ENCODE results near the gene DENND1A.
A peak's percentile ranks its signal among the peaks of the same experiment; 100 is the strongest.

DENND1A gene

DNA sequence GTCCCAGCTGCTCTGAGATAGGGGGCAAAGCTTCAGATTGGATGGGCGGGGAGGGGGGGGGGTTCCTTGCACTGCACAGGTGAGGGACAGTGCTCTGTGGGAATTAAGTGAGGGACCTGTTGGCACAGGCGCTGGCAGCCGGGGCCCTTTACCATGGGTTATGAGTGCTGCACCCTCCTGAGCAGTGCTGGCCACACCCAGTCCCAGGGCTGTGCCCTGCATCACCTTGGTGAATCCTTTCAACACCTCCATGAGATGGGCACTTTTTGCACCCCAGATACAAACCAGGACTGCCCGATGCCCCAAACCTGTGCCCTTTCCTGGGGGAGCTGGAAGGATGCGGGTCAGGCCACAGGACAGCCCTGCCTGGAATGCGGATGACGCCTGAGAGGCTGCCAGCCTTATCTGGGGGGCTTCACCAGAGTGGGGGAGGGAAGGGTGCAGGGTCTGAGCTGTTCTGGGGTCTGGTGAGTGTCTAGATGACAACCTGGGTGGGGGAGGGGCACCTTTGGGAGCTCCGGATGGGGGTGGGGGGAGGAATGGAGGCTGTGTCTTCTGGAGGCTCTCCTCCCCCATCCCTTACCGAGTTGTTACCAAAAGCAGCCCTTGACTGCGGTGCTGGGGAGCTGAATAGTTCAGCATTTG, 568.7 kb downstream of the DENND1A start:
- DNase-seq, result no peak

DNA sequence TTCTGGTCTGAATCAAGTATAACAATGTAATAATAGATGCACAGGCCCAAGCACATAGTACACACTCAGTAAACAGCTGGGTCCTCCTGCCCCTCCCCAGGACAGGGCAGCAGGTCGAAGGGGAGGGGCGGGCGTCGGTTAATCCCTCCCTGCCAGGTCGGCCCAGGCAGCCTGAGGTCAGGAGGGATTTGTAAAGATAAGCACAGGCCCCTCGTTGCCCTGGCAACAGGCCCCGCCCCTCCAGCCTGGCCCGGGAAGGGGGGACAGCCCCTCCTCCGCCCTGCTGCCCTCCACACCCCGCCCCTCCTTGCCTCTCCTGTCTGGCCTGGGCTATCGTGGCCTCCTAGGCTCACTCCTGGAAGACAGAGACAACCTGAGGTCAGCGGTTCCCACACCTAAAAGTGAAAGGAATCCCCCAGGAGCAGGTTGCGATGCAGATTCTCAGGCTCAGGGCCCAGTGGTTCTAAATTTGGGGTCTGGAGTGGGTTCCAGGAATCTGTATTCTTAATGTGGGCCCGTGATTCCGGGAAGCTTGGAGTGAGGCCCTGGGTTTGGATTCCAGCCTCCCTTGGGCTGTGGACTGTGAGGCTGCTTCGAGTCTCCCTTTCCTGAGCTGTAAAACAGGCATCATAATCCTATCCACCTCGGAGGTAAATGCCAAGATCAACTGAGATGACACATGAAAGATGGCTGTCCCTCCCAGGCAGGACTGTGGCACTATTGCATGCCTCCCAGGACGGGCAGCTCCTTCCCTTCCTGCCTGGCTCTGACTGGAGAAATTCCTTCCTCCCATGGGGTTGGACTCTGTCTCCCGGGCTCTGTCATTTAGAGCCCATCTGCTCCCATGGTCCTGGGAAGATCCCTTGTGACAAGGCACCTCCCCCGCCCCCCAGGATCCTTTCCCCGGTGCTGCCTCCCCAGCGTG, 569.5 kb downstream of the DENND1A start:
- no peak for DNase-seq

- DNase-seq, result no peak
These were observed 570.4 kb downstream of the DENND1A start for GRCh38 chr9:123359546-123359945.

DNA sequence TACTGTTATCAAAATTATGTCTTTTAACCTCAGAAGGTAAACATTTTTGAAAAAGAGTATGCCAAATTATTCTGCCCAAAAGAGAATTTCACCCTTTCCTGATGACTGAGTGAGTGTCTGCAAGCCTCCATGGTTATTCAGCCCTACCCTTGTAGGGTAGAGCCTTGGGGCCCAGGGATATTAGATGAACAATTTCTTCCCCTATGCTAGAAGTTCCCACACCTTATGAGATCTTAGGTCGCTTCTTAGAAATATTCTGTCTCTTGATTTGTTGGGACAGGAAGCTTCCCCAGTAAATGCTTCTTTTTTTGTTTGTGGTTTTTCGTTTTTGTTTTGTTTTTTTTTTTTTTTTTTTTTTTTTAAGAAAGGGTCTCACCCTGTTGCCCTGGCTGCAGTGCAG, 570.8 kb downstream of the DENND1A start:
- DNase-seq, result no peak

DNA sequence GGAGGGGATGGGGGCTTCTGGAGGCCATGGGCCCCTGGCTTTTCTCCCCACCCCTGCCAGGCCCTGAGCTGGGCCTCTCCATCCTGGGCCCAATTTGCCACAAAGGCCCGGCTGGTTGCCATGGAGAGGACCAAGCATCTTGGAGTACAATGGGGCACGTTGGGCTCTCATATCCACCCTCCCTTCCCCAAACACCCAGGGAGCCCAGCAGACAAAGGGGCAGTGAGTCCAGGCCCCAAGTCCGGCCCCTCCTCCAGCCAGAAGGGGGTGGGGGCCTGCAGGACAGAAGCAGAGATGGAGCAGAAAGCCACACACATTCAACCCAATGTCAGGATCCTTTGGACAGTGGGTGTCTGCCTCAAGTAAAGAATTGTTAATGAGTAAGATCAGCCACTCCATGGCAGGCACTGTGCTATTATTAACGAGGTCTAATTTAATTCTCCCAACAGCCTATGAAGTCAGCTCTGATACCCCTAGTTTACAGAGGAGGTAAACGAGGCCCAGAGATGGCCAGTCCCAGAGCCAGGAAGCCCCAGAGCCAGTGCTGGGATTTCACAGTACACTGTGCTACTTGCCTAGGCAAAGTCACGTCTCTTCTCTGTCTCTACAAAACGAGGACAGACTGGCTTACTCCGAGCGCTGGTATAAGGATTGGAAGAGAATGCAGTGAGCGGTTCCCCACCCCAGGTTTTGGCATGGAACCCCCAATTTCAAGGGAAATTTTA, 571.6 kb downstream of the DENND1A start:
- DNase-seq, result no peak

GRCh38 chr9:123357743-123358059, 572.2 kb downstream of the DENND1A start:
- DNase-seq, result no peak

DNA sequence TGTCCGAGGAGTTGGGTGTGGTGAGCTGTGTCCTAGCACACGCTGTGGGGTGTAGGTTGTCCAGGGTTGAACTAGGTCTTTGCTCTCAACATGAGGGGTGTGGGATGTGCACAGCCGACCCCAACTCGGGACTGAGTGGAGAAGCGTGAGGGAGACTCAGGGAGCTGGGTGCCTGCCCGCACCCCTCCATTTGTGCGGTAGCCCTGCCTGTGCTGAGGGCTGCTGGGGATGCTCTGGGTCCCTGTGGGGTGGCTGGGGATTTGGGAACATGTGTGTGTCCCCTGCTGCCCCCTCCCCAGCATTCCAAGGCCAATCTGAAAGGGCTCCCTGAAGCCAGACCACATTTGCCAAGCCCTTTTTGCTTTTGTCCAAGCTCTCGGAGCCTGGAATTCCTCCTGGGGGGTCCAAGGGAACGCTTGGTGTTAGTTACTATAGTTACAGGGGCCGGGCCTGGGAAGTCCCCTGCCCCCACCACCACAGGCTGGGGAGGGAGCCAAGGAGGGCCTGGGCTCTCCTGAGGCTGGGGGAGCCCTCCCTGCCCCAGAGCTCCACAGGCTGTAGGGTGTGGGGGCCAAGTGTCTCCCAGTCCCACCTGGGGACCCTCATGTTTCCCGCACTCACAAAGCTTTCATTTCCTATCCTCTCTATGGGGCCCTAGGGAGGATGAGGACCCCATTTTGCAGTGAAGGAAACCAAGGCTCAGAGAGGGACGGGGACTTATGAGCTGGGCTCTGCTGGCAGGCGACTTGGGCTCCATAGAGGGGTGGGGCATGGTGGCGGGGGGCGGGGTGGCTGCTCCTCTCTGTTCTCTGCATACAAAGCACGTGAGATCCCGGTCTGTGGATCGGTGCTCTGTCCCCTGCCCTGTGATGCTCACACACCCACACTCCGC, 572.8 kb downstream of the DENND1A start:
- no peak for DNase-seq

- DNase-seq, result no peak
These were observed 574.0 kb downstream of the DENND1A start, which contains the start of gene CRB2 for GRCh38 chr9:123355761-123356431. TSS of gene CRB2 (plus strand) at chr9:123356197. CDS start at chr9:123356261, 64 bp downstream.

- DNase-seq, result no peak
These were observed 575.0 kb downstream of the DENND1A start for GRCh38 chr9:123354806-123355508.

DNA sequence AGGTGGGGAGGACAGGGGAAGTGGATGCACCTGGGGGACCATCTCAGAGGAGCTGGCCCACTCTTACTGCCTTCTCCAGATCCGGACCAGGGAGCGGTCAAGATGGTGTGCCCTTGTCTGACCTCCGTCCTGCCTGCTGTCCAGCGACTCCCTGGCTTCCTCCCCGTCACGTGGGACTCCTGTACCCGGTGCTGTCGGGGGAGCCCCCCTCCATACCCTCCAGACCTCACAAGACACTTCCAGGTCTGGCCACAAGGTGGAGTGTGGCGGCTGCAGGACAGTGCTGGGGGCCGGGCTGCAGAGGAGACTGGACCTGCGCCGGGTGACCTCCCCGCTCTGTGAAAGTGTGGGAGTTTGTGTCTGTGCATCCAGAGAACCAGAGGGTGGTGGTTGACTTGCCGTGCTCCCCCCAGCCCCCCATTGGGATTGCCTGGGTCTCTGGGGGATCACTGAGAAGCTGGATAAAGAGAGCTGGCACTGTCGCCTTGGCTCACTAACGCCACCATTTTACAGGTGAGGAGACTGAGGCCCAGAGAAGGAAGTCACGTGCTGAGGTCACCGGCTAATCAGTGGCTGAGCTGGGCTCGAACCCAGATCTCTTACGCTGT, 575.8 kb downstream of the DENND1A start:
- peak; percentile 26 for DNase-seq

- no peak for DNase-seq
These were observed 576.9 kb downstream of the DENND1A start for GRCh38 chr9:123353041-123353440.

DNA sequence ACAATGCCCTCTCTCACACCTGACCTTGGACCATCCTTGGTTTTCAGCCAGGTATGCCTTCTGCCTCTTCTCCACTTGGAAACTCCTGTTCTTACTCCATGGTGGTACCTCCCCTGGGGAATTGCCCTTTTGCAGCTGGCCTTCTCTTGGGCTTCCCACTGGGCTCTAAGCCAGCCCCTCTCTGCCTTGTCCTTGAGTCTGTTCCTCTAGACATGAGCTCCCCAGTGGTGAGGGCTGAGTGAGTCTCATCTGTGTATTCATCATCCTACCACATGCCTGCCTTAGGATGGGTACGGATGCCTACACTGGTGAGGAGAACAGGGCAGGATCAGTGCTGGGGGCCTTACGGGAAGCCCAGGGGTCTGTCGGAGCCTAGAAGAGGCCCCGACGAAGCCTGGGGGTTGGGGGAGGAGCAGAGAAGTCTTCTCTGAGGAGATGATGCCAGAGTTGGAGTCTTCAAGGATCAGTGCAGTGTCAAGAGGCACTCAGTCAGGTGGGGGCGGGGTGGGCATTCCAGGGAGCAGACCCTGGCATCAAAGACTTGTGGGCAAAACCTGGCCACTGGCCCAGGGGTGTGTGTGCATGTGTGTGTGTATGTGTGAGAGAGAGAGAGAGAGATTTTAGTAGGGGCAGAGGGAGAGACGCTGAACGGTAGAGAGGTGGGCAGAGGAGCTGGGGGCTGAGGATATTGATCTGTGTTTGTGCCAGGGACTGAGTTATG, 579.2 kb downstream of the DENND1A start:
- DNase-seq, result no peak

DNA sequence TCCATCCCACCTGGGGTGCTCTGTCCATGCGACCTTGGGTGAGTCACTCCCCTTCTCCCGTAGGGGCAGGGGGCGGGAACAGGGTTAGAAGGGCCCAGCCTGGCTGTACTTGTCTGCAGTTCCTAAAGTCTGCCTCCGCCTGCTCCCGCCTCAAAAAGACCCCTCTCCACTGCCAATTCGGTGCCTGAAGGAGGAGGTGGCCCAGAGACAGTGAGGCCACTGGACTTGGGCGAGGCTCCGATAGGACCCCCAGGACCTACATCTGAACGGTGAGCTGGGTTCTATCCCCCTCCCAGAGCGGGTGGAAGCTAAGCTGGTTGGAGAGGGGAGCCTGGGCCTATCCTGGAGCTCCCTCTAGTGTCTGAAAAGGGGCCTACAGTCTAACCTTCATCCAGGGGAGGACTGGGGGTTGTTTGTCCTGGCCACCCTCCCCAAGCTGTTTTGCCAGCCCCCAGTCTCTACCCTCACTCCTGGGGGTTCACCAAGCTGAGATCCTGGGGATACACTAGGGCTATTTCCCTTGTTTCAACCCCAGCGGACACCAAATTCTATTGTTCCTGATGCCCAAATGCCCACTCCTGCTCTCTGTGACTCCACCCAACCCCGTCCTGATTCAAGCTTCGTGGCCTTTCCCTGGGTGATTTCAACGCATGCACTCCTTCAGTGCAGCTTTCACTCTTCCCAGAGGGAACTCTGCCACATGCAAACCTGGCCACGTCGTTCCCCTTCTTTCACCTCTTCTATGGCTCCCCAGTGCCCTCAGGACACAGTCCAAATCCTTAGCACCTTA, 580.0 kb downstream of the DENND1A start:
- peak; percentile 38 for DNase-seq

GRCh38 chr9:123349033-123349432, 580.9 kb downstream of the DENND1A start:
- no peak for DNase-seq

- DNase-seq, result no peak
These were observed 581.5 kb downstream of the DENND1A start for GRCh38 chr9:123348317-123348992.

GRCh38 chr9:123347289-123348060, 582.5 kb downstream of the DENND1A start:
- DNase-seq, result no peak

- no peak for DNase-seq
These were observed 583.1 kb downstream of the DENND1A start for GRCh38 chr9:123346826-123347225.

- no peak for DNase-seq
These were observed 583.9 kb downstream of the DENND1A start for GRCh38 chr9:123346026-123346425.

Data from stimulated activated naive CD4-positive, alpha-beta T cell treated with Interleukin-2 at 50 U/mL for 16 hours (primary cell).